CD4-positive, alpha-beta T cell treated with Interleukin-4 for 1 hour (primary cell): ENCODE measurements around the gene EPHB3.

Experiments
- DNase-seq, 2 donors: peaks; one replicate each; pipeline ENCODE4 v3.0.0-alpha.2; 2020 to 2022

EPHB3 gene

GRCh38 chr3:184582646-184583577 is 21.3 kb downstream of the EPHB3 start:
- DNase-seq: no peak

GRCh38 chr3:184583578-184584451 is 22.2 kb downstream of the EPHB3 start:
- no peak for DNase-seq

GRCh38 chr3:184584464-184584891 is 22.9 kb downstream of the EPHB3 start:
- no peak for DNase-seq

- no peak for DNase-seq
Observed at GRCh38 chr3:184585545-184585944, 24.0 kb downstream of the EPHB3 start.

GRCh38 chr3:184586851-184587250 is 25.3 kb downstream of the EPHB3 start:
- no peak for DNase-seq

GRCh38 chr3:184588776-184589175 is 27.2 kb downstream of the EPHB3 start:
- no peak for DNase-seq

GRCh38 chr3:184590795-184591194 is 29.2 kb downstream of the EPHB3 start:
- DNase-seq: no peak

- no peak for DNase-seq
Observed at GRCh38 chr3:184591789-184592188, 30.2 kb downstream of the EPHB3 start.

- no peak for DNase-seq
Observed at GRCh38 chr3:184592371-184593219, 31.0 kb downstream of the EPHB3 start.

GRCh38 chr3:184593220-184593927 is 31.8 kb downstream of the EPHB3 start:
- no peak for DNase-seq

- no peak for DNase-seq
Observed at GRCh38 chr3:184593928-184594303, 32.3 kb downstream of the EPHB3 start.

- no peak for DNase-seq
Observed at GRCh38 chr3:184594371-184595001, 32.9 kb downstream of the EPHB3 start.

GRCh38 chr3:184595726-184596125 is 34.1 kb downstream of the EPHB3 start:
- no peak for DNase-seq

- DNase-seq: no peak
Observed at GRCh38 chr3:184596233-184596632, 34.6 kb downstream of the EPHB3 start.

- DNase-seq: no peak
Observed at GRCh38 chr3:184596886-184597575, 35.4 kb downstream of the EPHB3 start.

GRCh38 chr3:184597829-184598573 is 36.4 kb downstream of the EPHB3 start:
- DNase-seq: no peak

- DNase-seq: no peak
Observed at GRCh38 chr3:184598574-184598927, 37.0 kb downstream of the EPHB3 start.

- no peak for DNase-seq
Observed at GRCh38 chr3:184599143-184599542, 37.6 kb downstream of the EPHB3 start.

- no peak for DNase-seq
Observed at GRCh38 chr3:184600685-184601377, 39.2 kb downstream of the EPHB3 start.
